ENCODE results near the gene RAB42. TPM values are rescaled to one million over a fixed set of nuclear protein-coding genes. Genes with fewer than 3 reads are reported as not detected.

RAB42 gene
- total and polyA plus RNA-seq, 9 of the 15 experiments (the other 6 are each of a cell fraction or from before 2014, with no cell fraction given), result 0.07 to 0.14 (median 0.12) TPM; not detected in 6

DNA sequence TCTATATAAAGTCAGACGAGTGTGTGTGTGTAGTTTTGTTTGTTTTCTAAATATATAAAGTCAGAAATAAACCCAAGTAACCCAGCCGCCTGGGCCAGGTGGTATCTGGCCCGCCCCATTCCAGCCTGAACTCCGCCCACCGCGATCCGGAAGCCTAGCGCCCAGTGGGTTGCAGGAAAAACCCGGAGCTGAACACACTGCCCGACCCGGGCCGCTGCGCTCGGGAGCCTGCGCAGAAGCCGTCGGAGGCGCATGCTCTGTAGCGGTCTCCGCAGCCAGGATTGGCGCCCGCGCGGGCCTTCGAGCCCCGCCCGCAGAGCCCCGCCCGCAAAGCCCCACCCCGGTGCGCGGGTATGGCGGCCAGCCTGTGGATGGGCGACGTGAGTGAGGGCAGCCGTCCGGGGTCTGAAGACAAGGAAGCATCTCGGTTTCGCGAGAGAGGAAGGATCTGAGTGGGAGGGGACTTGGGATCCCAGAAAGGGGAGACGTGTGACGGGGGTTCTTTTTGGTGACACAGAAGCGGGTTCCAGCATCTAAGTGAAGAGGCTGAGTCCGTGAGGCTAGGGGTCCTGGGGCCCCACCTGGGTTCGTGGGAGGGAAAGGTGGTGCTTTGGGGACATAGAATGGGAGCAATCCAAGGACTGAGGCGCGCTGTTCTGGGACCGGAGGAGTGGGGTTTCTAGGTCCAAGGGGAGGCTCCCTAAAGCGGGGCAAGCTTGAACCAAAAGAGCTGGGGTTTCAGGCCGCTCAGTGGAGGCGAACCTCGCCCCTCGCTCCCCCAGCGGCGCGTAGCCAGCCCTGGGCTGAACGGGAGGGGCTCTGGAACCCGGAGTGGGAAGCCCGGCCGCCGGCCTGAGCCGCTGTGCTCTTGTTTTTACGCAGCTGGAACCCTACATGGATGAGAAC lies 39.1 kb upstream of the RAB42 start, which contains the start of gene TRNAU1AP (continued):
- peak; percentile 42; the same call in 1 of the 2 replicates for TF ChIP-seq NFIC (IDR thresholded peaks at IDR 0.05)
- TF ChIP-seq ETV1 (tag; conservative IDR thresholded peaks at IDR 0.05; ENCODE audit: low read depth), result peak; percentile 84
- TF ChIP-seq ZNF778 (CRISPR knock-in tag; IDR thresholded peaks at IDR 0.05), result no peak
- peak; percentile 66 for TF ChIP-seq ZBTB7A (IDR thresholded peaks at IDR 0.05; ENCODE audit: borderline replicate concordance, control insufficient read depth, low read depth, low read length)
- TF ChIP-seq ZNF347 (CRISPR knock-in tag; IDR thresholded peaks at IDR 0.05; ENCODE audit: low read depth), result no peak
- no peak; the same call in 1 of the 2 replicates for TF ChIP-seq ZKSCAN1 (IDR thresholded peaks at IDR 0.05; ENCODE audit: low read depth, low read length)
- no peak for TF ChIP-seq FOXJ3 (CRISPR knock-in tag; IDR thresholded peaks at IDR 0.05)
- peak; percentile 76 for TF ChIP-seq SAP30 (IDR thresholded peaks at IDR 0.05; ENCODE audit: borderline replicate concordance, insufficient read depth, low read depth, low read length, poor library complexity, severe bottlenecking)
- no peak for TF ChIP-seq ZNF239 (CRISPR knock-in tag; IDR thresholded peaks at IDR 0.05)
- TF ChIP-seq, protein P1, sequence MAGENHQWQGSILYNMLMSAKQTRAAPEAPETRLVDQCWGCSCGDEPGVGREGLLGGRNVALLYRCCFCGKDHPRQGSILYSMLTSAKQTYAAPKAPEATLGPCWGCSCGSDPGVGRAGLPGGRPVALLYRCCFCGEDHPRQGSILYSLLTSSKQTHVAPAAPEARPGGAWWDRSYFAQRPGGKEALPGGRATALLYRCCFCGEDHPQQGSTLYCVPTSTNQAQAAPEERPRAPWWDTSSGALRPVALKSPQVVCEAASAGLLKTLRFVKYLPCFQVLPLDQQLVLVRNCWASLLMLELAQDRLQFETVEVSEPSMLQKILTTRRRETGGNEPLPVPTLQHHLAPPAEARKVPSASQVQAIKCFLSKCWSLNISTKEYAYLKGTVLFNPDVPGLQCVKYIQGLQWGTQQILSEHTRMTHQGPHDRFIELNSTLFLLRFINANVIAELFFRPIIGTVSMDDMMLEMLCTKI (IDR thresholded peaks at IDR 0.05; ENCODE audit: partially characterized antibody), result no peak
- TF ChIP-seq, protein P2, sequence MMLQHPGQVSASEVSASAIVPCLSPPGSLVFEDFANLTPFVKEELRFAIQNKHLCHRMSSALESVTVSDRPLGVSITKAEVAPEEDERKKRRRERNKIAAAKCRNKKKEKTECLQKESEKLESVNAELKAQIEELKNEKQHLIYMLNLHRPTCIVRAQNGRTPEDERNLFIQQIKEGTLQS (IDR thresholded peaks at IDR 0.05), result no peak
- TF ChIP-seq, protein P2 (CRISPR knock-in tag; conservative IDR thresholded peaks at IDR 0.05), result peak; percentile 80
- no peak for TF ChIP-seq BACH1 (tag; IDR thresholded peaks at IDR 0.05)
- TF ChIP-seq MEF2A (IDR thresholded peaks at IDR 0.05; ENCODE audit: control insufficient read depth, low read depth, low read length), result no peak
- TF ChIP-seq, protein P3, sequence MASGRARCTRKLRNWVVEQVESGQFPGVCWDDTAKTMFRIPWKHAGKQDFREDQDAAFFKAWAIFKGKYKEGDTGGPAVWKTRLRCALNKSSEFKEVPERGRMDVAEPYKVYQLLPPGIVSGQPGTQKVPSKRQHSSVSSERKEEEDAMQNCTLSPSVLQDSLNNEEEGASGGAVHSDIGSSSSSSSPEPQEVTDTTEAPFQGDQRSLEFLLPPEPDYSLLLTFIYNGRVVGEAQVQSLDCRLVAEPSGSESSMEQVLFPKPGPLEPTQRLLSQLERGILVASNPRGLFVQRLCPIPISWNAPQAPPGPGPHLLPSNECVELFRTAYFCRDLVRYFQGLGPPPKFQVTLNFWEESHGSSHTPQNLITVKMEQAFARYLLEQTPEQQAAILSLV (tag; IDR thresholded peaks at IDR 0.05), result no peak
- TF ChIP-seq HNRNPUL1 (IDR thresholded peaks at IDR 0.05; ENCODE audit: low read length), result no peak
- TF ChIP-seq, protein P4, sequence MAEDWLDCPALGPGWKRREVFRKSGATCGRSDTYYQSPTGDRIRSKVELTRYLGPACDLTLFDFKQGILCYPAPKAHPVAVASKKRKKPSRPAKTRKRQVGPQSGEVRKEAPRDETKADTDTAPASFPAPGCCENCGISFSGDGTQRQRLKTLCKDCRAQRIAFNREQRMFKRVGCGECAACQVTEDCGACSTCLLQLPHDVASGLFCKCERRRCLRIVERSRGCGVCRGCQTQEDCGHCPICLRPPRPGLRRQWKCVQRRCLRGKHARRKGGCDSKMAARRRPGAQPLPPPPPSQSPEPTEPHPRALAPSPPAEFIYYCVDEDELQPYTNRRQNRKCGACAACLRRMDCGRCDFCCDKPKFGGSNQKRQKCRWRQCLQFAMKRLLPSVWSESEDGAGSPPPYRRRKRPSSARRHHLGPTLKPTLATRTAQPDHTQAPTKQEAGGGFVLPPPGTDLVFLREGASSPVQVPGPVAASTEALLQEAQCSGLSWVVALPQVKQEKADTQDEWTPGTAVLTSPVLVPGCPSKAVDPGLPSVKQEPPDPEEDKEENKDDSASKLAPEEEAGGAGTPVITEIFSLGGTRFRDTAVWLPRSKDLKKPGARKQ (CRISPR knock-in tag; IDR thresholded peaks at IDR 0.05), result no peak
- TF ChIP-seq, protein P5, sequence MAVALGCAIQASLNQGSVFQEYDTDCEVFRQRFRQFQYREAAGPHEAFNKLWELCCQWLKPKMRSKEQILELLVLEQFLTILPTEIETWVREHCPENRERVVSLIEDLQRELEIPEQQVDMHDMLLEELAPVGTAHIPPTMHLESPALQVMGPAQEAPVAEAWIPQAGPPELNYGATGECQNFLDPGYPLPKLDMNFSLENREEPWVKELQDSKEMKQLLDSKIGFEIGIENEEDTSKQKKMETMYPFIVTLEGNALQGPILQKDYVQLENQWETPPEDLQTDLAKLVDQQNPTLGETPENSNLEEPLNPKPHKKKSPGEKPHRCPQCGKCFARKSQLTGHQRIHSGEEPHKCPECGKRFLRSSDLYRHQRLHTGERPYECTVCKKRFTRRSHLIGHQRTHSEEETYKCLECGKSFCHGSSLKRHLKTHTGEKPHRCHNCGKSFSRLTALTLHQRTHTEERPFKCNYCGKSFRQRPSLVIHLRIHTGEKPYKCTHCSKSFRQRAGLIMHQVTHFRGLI (CRISPR knock-in tag; IDR thresholded peaks at IDR 0.05), result no peak
- no peak for TF ChIP-seq SNIP1 (IDR thresholded peaks at IDR 0.05; ENCODE audit: low read depth)
